Mesothelial cell of epicardium (in vitro differentiated cells): Measurements from ENCODE around the gene CDH4. TPM values are rescaled to one million over a fixed set of nuclear protein-coding genes. Genes with fewer than 3 reads are reported as not detected.

ENCODE experiments used
- DNase-seq, 2 experiments: peaks; one replicate each; pipeline ENCODE4 v3.0.0; 2021; ENCODE audit warnings: low spot score in 2 of 2; ENCODE audit not compliant: unreplicated experiment in 2 of 2
- H3K27ac Mint-ChIP-seq: 2 replicates; pipeline ENCODE4 v1.8.0; 2021; ENCODE audit warnings: mixed read lengths
- H3K27me3 Mint-ChIP-seq: 2 replicates; pipeline ENCODE4 v1.8.0; 2021; ENCODE audit warnings: low read depth, mixed read lengths
- H3K36me3 Mint-ChIP-seq: 2 replicates; pipeline ENCODE4 v1.8.0; 2021; ENCODE audit warnings: mixed read lengths
- H3K4me1 Mint-ChIP-seq: 2 replicates; pipeline ENCODE4 v1.8.0; 2021; ENCODE audit warnings: mixed read lengths
- H3K4me3 Mint-ChIP-seq: 2 replicates; pipeline ENCODE4 v1.8.0; 2021; ENCODE audit warnings: mild to moderate bottlenecking, moderate library complexity, mixed read lengths
- H3K9me3 Mint-ChIP-seq: 2 replicates; pipeline ENCODE4 v1.8.0; 2021; ENCODE audit warnings: mixed read lengths
- total RNA-seq: library from RNA; stranded (reverse); gene quantifications from 3 replicates; pipeline ENCODE4 v1.2.1, GENCODE V29; 2021
- TF ChIP-seq, protein P1 (sequence below): fragments of 200-600 bp; sonication (generic); IDR thresholded peaks from one replicate; pipeline ENCODE4 v1.5.0; 2021; ENCODE audit warnings: antibody characterized with exemption; ENCODE audit not compliant: unreplicated experiment

Gene CDH4
- total RNA-seq, 1 donor from 2014 or later: 1.1 TPM

DNA sequence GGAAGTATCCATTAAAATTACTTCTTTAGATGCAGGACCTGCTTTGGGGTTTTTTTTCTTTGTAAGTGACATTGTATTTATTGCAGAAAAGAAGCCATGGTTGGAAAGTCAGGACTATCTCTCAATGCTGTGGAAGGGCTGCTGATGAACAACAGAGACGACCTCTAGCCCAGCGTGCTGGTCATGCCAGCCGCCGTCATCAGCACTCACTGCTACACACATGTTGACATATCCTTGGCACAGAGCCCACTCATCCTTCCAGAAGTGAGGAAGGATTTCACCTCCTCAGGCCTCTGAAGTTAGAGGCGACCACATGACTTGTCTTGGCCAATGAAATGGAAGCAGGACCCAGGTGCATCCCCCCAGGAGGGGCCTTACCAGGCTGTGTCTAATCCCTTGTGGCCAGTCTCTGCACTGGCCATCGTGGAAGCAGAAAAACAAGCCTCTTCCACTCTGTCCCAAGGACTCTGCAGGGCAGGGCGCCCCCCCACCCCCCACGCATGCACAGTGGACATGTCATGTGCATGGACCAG lies 470.2 kb downstream of the CDH4 start:
- Mint-ChIP-seq H3K27ac (no peak overlapping the region), H3K4me1 (no peaks in the 10 kb centered on the region), H3K27me3 (peaks cover 37% of the 10 kb centered on the region), H3K36me3 (no peaks in the 10 kb centered on the region), H3K9me3 (no peaks in the 10 kb centered on the region), H3K4me3 (no peak overlapping the region)
- TF ChIP-seq, protein P1, sequence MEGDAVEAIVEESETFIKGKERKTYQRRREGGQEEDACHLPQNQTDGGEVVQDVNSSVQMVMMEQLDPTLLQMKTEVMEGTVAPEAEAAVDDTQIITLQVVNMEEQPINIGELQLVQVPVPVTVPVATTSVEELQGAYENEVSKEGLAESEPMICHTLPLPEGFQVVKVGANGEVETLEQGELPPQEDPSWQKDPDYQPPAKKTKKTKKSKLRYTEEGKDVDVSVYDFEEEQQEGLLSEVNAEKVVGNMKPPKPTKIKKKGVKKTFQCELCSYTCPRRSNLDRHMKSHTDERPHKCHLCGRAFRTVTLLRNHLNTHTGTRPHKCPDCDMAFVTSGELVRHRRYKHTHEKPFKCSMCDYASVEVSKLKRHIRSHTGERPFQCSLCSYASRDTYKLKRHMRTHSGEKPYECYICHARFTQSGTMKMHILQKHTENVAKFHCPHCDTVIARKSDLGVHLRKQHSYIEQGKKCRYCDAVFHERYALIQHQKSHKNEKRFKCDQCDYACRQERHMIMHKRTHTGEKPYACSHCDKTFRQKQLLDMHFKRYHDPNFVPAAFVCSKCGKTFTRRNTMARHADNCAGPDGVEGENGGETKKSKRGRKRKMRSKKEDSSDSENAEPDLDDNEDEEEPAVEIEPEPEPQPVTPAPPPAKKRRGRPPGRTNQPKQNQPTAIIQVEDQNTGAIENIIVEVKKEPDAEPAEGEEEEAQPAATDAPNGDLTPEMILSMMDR: no peak
- DNase-seq: no peak

DNA sequence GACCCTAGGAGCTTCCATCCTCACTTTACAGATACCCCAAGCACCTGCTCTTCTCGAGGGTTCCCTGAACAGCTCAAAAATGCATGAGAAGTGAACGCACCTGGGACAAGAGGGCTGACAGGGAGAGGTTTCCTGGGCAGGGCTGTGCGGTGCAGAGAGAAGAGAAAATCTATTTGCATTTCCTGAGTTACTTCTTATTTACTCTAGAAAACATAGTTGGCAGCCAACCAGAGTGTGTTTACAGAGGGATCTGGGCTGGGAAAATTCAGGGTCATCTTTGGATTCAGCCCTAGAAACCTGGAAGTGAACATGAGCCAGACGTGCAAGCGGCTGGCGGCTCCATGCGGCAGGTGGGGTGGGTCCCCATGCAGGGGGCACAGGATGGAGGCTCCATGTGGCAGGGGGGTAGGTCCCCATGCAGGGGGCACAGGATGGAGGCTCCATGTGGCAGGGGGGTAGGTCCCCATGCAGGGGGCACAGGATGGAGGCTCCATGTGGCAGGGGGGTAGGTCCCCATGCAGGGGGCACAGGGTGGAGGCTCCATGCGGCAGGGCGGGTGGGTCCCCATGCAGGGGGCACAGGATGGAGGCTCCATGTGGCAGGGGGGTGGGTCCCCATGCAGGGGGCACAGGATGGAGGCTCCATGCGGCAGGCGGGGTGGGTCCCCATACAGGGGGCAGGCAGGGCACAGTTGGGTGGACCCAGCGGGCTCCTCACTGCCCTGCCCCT lies 471.6 kb downstream of the CDH4 start:
- Mint-ChIP-seq H3K27ac (no peak overlapping the region), H3K27me3 (peaks cover 32% of the 10 kb centered on the region), H3K4me1 (no peaks in the 10 kb centered on the region), H3K4me3 (no peak overlapping the region), H3K9me3 (no peaks in the 10 kb centered on the region), H3K36me3 (no peaks in the 10 kb centered on the region)
- no peak for DNase-seq
- TF ChIP-seq, protein P1: no peak

DNA sequence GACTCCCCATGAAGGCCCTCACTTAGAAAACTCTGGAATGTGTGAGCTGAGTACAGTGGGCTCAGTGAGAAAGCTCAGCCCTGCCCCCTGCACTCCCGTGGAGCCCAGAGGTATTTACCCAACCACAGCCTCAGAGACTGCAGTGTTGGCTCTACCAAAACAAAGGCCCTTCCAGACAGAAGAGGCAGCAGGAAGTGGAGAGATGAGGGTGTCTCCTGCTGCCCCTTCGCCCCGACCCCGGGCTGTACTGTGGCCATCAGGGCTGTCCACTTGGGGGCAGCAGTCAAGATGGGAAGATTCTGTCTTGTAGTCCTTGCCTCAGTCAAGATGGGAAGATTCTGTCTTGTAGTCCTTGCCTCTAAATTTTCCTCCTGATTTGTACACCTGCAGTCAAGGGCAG lies 472.3 kb downstream of the CDH4 start:
- H3K27me3 Mint-ChIP-seq: peaks cover 28% of the 10 kb centered on the region
- no peak for DNase-seq
- no peaks in the 10 kb centered on the region for H3K36me3 Mint-ChIP-seq
- no peaks in the 10 kb centered on the region for H3K9me3 Mint-ChIP-seq
- no peak overlapping the region for H3K4me3 Mint-ChIP-seq
- H3K4me1 Mint-ChIP-seq: peaks cover under 1% of the 10 kb centered on the region
- TF ChIP-seq, protein P1: no peak
- no peak overlapping the region for H3K27ac Mint-ChIP-seq

DNA sequence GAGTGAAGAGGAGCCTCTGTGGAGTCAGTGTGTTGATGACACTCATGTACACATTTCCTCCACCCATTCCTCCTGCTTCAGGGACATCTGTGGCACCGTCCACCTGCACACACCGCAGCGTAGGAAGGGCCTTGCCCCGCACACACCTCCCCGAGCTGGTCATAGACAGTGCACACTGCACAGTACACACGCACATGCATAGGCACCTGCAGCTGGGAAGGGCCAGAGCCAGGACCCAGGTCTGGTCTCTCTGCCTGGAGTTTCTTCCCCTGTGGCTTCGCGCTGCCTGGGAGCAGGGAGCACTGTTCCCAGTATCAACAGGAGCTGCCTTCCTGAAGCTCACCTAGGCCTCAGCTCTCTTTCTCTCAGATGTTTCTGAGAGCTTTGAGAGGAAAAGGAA lies 473.1 kb downstream of the CDH4 start:
- Mint-ChIP-seq H3K9me3 (no peaks in the 10 kb centered on the region), H3K27ac (no peak overlapping the region), H3K36me3 (no peaks in the 10 kb centered on the region), H3K4me1 (peaks cover 4% of the 10 kb centered on the region), H3K4me3 (no peak overlapping the region), H3K27me3 (peaks cover 24% of the 10 kb centered on the region)
- TF ChIP-seq, protein P1: no peak
- DNase-seq: no peak

DNA sequence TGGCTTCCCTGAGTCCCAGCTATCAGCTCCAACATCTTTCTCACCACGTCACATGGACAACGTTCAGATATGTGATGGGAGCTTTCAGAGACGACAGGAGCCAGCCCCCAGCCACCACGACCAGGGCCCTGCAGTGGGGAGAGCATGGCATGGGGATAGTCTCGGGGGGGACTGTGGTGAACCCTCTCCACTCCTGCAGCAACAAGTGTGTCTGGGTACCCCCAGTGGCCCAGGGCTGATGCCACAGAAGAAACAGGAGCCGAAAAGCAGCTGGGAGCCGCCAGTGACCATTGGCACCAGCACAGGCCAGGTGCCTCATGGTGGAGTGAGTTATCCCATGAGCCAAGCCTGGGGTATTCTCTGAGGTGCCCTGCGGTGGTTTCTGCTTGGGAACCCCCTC lies 473.9 kb downstream of the CDH4 start:
- TF ChIP-seq, protein P1: no peak
- Mint-ChIP-seq H3K4me1 (peaks cover 4% of the 10 kb centered on the region), H3K4me3 (no peak overlapping the region), H3K9me3 (no peaks in the 10 kb centered on the region), H3K36me3 (no peaks in the 10 kb centered on the region), H3K27ac (no peak overlapping the region), H3K27me3 (peaks cover 17% of the 10 kb centered on the region)
- no peak for DNase-seq
